GM19023 (cell line): ENCODE results near the gene ZKSCAN4.

ENCODE experiments used
- ATAC-seq: cut with Tn5 transposase; IDR thresholded peaks from one replicate; pipeline ENCODE4 v1.9.1; 2021; ENCODE audit warnings: mild to moderate bottlenecking, moderate library complexity; ENCODE audit not compliant: unreplicated experiment

Gene ZKSCAN4

GRCh38 chr6:28209753-28210535 lies 42.1 kb downstream of the ZKSCAN4 start:
- no peak for ATAC-seq

GRCh38 chr6:28208111-28208659 lies 43.9 kb downstream of the ZKSCAN4 start:
- no peak for ATAC-seq

- ATAC-seq, result no peak
Observed at GRCh38 chr6:28207510-28208110, 44.5 kb downstream of the ZKSCAN4 start.

GRCh38 chr6:28206928-28207509 lies 45.0 kb downstream of the ZKSCAN4 start:
- no peak for ATAC-seq

GRCh38 chr6:28206527-28206926 lies 45.5 kb downstream of the ZKSCAN4 start:
- no peak for ATAC-seq

- no peak for ATAC-seq
Observed at GRCh38 chr6:28205879-28206278, 46.2 kb downstream of the ZKSCAN4 start.

- ATAC-seq, result no peak
Observed at GRCh38 chr6:28203201-28203600, 48.9 kb downstream of the ZKSCAN4 start.

GRCh38 chr6:28200020-28200419 lies 52.0 kb downstream of the ZKSCAN4 start:
- no peak for ATAC-seq
